CD4-positive, alpha-beta T cell (primary cell): ENCODE data around the gene IKZF1. TPM values are rescaled to one million over a fixed set of nuclear protein-coding genes. Genes with fewer than 3 reads are reported as not detected.

ENCODE experiments used
- ATAC-seq: fragments of 200-7000 bp; cut with Tn5 transposase; one replicate; pipeline ENCODE4 v1.10.0; 2022; ENCODE audit warnings: mild to moderate bottlenecking; ENCODE audit not compliant: poor library complexity
- CTCF ChIA-PET: fragments of 350-600 bp; sonication (Branson Sonifier 250); formaldehyde crosslinking; loops from one replicate; lab custom pipeline; 2021; ENCODE audit warnings: antibody characterized with exemption, inconsistent platforms; lab: Charles Lee
- POLR2A ChIA-PET: fragments of 350-600 bp; sonication (Branson Sonifier 250); formaldehyde crosslinking; loops from one replicate; lab custom pipeline; 2021; ENCODE audit warnings: antibody characterized with exemption, inconsistent platforms; lab: Charles Lee
- DNase-seq, 14 experiments: peaks; one replicate each; pipeline ENCODE4 v3.0.0-alpha.2; 2013 to 2020; ENCODE audit warnings: mixed read lengths in 2 of 14
- H3K27ac ChIP-seq, 2 donors: one replicate each; pipeline versions ENCODE4 v1.5.1 to v1.7.0; 2013; ENCODE audit warnings: low read length in 2 of 2, low read depth in 1 of 2, mild to moderate bottlenecking in 1 of 2
- H3K27me3 ChIP-seq, 2 experiments: 1 replicate in 1 of 2; 2 replicates in 1 of 2; pipeline versions ENCODE4 v1.6.1 to v1.7.0; 2013; ENCODE audit warnings: low read length in 2 of 2, control low read depth in 1 of 2, mild to moderate bottlenecking in 1 of 2, moderate library complexity in 1 of 2; ENCODE audit not compliant: insufficient read depth in 2 of 2, control insufficient read depth in 1 of 2
- H3K36me3 ChIP-seq: one replicate; pipeline ENCODE4 v1.6.1; 2013; ENCODE audit warnings: low read length, control low read depth; ENCODE audit not compliant: insufficient read depth
- H3K4me1 ChIP-seq: one replicate; pipeline ENCODE4 v1.6.1; 2013; ENCODE audit warnings: low read length, control low read depth; ENCODE audit not compliant: insufficient read depth
- H3K4me3 ChIP-seq: one replicate; pipeline ENCODE4 v1.5.1; 2013; ENCODE audit warnings: mild to moderate bottlenecking, low read length, moderate library complexity
- H3K9me3 ChIP-seq, 2 experiments: 1 replicate in 1 of 2; 2 replicates in 1 of 2; pipeline versions ENCODE4 v1.6.1 to v1.7.0; 2013; ENCODE audit warnings: low read length in 2 of 2, mild to moderate bottlenecking in 2 of 2, control low read depth in 1 of 2, moderate library complexity in 1 of 2; ENCODE audit not compliant: control insufficient read depth in 1 of 2, insufficient read depth in 1 of 2
- H3K27ac Mint-ChIP-seq: one replicate; pipeline ENCODE4 v1.8.0; 2020; ENCODE audit warnings: mixed read lengths
- H3K27me3 Mint-ChIP-seq: one replicate; pipeline ENCODE4 v1.8.0; 2021; ENCODE audit warnings: mixed read lengths
- H3K36me3 Mint-ChIP-seq: one replicate; pipeline ENCODE4 v1.8.0; 2021; ENCODE audit warnings: low read depth, mixed read lengths
- H3K4me1 Mint-ChIP-seq: one replicate; pipeline ENCODE4 v1.8.0; 2021; ENCODE audit warnings: low read depth, mixed read lengths
- H3K4me3 Mint-ChIP-seq: one replicate; pipeline ENCODE4 v1.8.0; 2020; ENCODE audit warnings: mild to moderate bottlenecking, mixed read lengths
- H3K9me3 Mint-ChIP-seq: one replicate; pipeline ENCODE4 v1.8.0; 2020; ENCODE audit warnings: mixed read lengths
- intact Hi-C, 2 experiments: fragments of 100-400 bp; cut with DNase I in 1 of 2; cut with micrococcal nuclease in 1 of 2; formaldehyde crosslinking; loops; one replicate each; pipeline versions ENCODE4 v1.15.1 to v1.9.0; 2023 to 2025; cut with DNase I, micrococcal nuclease
- total RNA-seq, 174 experiments: library from RNA in 2 of 174; stranded (reverse) in 2 of 174; gene quantifications; one replicate each; pipeline ENCODE4 v1.2.3 and lab custom pipeline; 2021 to 2026
- TF ChIP-seq, protein P1 (sequence below): fragments of 200-600 bp; IDR thresholded peaks from one replicate; pipeline ENCODE4 v1.8.0; 2022; ENCODE audit warnings: antibody characterized with exemption, mild to moderate bottlenecking

IKZF1 gene
- total RNA-seq, 2 experiments from 2014 or later: 297 to 300 TPM

DNA sequence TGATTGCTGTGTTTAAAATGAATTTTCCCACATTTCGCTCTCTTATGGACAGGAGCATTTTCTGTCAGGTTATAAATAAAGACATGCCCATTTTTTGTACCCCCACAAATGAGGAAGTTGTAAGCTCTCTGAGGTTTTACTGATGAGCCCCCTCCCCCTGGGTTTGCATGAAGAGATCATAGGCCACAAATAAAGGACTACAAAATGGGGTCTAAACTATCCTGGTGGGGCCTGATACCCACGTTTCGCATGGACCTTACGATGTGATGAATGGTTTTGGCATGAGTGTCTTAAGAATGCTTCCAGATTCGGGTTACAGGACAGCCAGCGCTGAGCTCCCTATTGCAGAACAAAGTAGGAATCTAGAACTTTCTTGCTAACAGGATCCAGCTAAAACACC lies 5.8 kb downstream of the IKZF1 start:
- H3K27ac ChIP-seq: peak overlapping the region; percentile 67 to 93
- Mint-ChIP-seq H3K9me3 (no peaks in the 10 kb centered on the region), H3K27ac (no peak overlapping the region), H3K4me1 (peaks cover 81% of the 10 kb centered on the region), H3K27me3 (no peaks in the 10 kb centered on the region), H3K36me3 (peaks cover 90% of the 10 kb centered on the region), H3K4me3 (peak overlapping the region; percentile 100)
- H3K4me3 ChIP-seq: peak overlapping the region; percentile 87
- H3K27me3 ChIP-seq: no peaks in the 10 kb centered on the region
- POLR2A ChIA-PET: interaction anchor here (0.7 to 32.3 kb wide), 11 partner anchors 10 to 106 kb away, joined by 3 to 2111 read pairs (median 7); no protein-coding TSS in a partner anchor
- DNase-seq (peak in 3 of 14 experiments; percentile 36 to 47 (median 37)), ATAC-seq (no peak)
- intact Hi-C loops: no loop called here
- no peaks in the 10 kb centered on the region for H3K9me3 ChIP-seq
- CTCF ChIA-PET: interaction anchor here (0.9 to 8.4 kb wide), 6 partner anchors 8 to 108 kb away, joined by 3 to 70 read pairs (median 7); no protein-coding TSS in a partner anchor
- TF ChIP-seq, protein P1, sequence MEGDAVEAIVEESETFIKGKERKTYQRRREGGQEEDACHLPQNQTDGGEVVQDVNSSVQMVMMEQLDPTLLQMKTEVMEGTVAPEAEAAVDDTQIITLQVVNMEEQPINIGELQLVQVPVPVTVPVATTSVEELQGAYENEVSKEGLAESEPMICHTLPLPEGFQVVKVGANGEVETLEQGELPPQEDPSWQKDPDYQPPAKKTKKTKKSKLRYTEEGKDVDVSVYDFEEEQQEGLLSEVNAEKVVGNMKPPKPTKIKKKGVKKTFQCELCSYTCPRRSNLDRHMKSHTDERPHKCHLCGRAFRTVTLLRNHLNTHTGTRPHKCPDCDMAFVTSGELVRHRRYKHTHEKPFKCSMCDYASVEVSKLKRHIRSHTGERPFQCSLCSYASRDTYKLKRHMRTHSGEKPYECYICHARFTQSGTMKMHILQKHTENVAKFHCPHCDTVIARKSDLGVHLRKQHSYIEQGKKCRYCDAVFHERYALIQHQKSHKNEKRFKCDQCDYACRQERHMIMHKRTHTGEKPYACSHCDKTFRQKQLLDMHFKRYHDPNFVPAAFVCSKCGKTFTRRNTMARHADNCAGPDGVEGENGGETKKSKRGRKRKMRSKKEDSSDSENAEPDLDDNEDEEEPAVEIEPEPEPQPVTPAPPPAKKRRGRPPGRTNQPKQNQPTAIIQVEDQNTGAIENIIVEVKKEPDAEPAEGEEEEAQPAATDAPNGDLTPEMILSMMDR: no peak
- peaks cover 52% of the 10 kb centered on the region for H3K4me1 ChIP-seq
- peaks cover 21% of the 10 kb centered on the region for H3K36me3 ChIP-seq

DNA sequence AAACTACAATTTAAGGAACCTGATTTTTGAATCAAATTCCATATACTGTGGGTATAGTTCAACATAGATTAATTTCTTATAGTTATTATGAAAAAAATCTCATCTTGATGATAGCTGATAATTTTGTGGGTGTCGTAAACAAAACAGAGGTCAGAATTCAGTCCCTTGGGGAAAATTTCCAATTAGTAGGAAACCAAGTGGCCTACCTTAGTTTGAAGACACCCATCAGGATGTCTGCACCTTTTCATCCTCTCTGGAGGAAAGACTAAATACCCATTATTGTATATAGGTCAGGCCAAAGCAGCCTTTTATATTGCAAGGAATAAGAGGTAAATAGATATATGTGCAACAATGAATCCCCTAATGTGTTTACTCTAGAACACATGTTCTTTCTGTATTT lies 6.4 kb downstream of the IKZF1 start:
- TF ChIP-seq, protein P1: no peak
- CTCF ChIA-PET: interaction anchor here (0.9 to 8.4 kb wide), 7 partner anchors 8 to 107 kb away, joined by 3 to 70 read pairs (median 4); no protein-coding TSS in a partner anchor

DNA sequence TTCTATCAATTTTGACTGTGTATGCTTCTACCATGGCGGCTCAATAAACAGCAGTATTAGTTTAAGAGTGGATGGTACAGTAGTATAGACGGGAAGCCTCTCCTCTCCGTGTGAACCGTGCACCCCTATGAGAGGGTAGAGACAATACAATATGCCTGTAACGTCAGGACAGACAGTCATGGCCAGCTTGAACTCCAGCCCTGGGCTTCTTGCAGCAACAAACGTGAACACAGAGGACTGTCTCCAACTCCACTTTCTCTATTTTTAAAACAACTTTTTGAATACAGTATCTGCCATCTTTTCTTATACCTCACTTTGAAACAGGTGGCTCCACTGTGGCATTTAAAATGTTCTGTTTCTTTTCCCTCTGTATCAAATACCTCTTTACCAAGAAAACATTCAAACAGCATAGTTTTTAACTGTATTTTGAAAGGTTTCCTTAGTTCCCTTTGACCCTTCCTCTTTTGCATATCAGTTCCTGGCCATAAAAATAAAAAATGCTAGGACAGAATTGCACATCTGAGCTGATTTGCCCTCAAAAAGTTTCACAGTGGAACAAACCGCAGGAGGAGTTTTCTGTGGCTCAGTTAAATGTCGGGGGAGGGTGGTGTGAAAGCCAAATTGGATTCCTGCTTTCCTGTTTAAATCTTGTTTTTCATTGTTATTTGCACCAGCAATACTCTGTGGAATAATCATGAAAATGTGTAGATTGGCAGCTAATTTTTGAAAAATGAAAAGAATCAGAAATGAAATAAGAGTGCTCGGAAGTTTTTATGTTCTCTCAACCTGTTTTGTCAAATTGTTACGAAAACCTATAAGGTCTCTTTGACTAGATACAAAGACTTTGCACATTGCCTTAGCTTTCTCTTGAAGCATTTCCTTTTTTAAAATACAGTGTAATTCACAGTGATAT lies 8.0 kb downstream of the IKZF1 start:
- Mint-ChIP-seq H3K4me3 (peak overlapping the region; percentile 100), H3K4me1 (peaks cover 96% of the 10 kb centered on the region), H3K36me3 (peaks cover 82% of the 10 kb centered on the region), H3K9me3 (no peaks in the 10 kb centered on the region), H3K27ac (no peak overlapping the region), H3K27me3 (no peaks in the 10 kb centered on the region)
- Histone ChIP-seq H3K9me3 (no peaks in the 10 kb centered on the region), H3K36me3 (peaks cover 27% of the 10 kb centered on the region), H3K4me1 (peaks cover 68% of the 10 kb centered on the region), H3K27ac (peak overlapping the region; percentile 67 to 93), H3K4me3 (peak overlapping the region; percentile 87), H3K27me3 (no peaks in the 10 kb centered on the region)
- TF ChIP-seq, protein P1: no peak
- DNase-seq (peak in 4 of 14 experiments; percentile 38 to 56 (median 46)), ATAC-seq (no peak)
- CTCF ChIA-PET: interaction anchor here (0.9 to 3.1 kb wide), 11 partner anchors 9 to 107 kb away, joined by 3 to 14 read pairs (median 3); no protein-coding TSS in a partner anchor
- POLR2A ChIA-PET: interaction anchor here (0.9 to 32.3 kb wide), 13 partner anchors 3 to 166 kb away, joined by 3 to 2111 read pairs (median 4); partner anchors contain the start of gene IKZF1
- intact Hi-C loops: loop anchor here in 1 of 2 experiments (2.0 kb wide), 1 partner anchor 170 kb away; no protein-coding TSS in a partner anchor

More for the DNA sequence above, 6.4 kb downstream of the IKZF1 start:
- H3K27me3 Mint-ChIP-seq: no peaks in the 10 kb centered on the region
- Histone ChIP-seq H3K9me3 (no peaks in the 10 kb centered on the region), H3K4me1 (peaks cover 57% of the 10 kb centered on the region), H3K4me3 (peak overlapping the region; percentile 87), H3K27me3 (no peaks in the 10 kb centered on the region), H3K27ac (peak overlapping the region; percentile 67 to 93), H3K36me3 (peaks cover 26% of the 10 kb centered on the region)
- H3K27ac Mint-ChIP-seq: no peak overlapping the region
- ATAC-seq (no peak), DNase-seq (no peak)
- H3K4me3 Mint-ChIP-seq: peak overlapping the region; percentile 100
- H3K9me3 Mint-ChIP-seq: no peaks in the 10 kb centered on the region
- peaks cover 90% of the 10 kb centered on the region for H3K36me3 Mint-ChIP-seq
- POLR2A ChIA-PET: interaction anchor here (0.7 to 32.3 kb wide), 11 partner anchors 9 to 106 kb away, joined by 3 to 2111 read pairs (median 7); no protein-coding TSS in a partner anchor
- peaks cover 87% of the 10 kb centered on the region for H3K4me1 Mint-ChIP-seq
- intact Hi-C loops: no loop called here
